IMR-90 (cell line): Measurements from ENCODE around the gene USP7. TPM values are rescaled to one million over a fixed set of nuclear protein-coding genes. Genes with fewer than 3 reads are reported as not detected.

Experiments
- ATAC-seq: fragments of 200-7000 bp; cut with Tn5 transposase; 2 replicates; pipeline ENCODE4 v1.9.1; 2020; ENCODE audit warnings: low read depth, mild to moderate bottlenecking, moderate library complexity
- BruUV-seq: library from RNA; stranded (reverse); fragments of 400-500 nt; replicated peaks from 2 replicates; lab custom pipeline; 2021; lab: Mats Ljungman, UMichigan
- CTCF ChIA-PET: fragments of 300-600 bp; formaldehyde crosslinking; extraction: SDS; loops from one replicate; lab custom pipeline; 2021; ENCODE audit warnings: antibody characterized with exemption; lab: Yijun Ruan, JAX
- POLR2A ChIA-PET: fragments of 300-600 bp; sonication (Branson Sonifier 250); formaldehyde crosslinking; loops from one replicate; lab custom pipeline; 2022; ENCODE audit warnings: antibody characterized with exemption; ENCODE audit not compliant: unreplicated experiment; lab: Charles Lee
- DNase-seq: peaks from one replicate; pipeline ENCODE4 v3.0.0; 2013
- H2AFZ ChIP-seq: replicated peaks from 2 replicates; pipeline ENCODE3; 2013; ENCODE audit warnings: low read length, mild to moderate bottlenecking; ENCODE audit not compliant: poor library complexity
- H2AK5ac ChIP-seq: 2 replicates; pipeline ENCODE4 v1.6.1; 2013; ENCODE audit warnings: low read depth, low read length, inconsistent platforms
- H2AK9ac ChIP-seq: replicated peaks from 2 replicates; pipeline ENCODE3; 2013; ENCODE audit warnings: mild to moderate bottlenecking, low read depth, low read length, moderate library complexity; ENCODE audit not compliant: poor library complexity
- H2BK120ac ChIP-seq: 2 replicates; pipeline ENCODE4 v1.6.1; 2013; ENCODE audit warnings: low read depth, low read length, inconsistent platforms
- H2BK15ac ChIP-seq: 3 replicates; pipeline ENCODE4 v1.6.1; 2013; ENCODE audit warnings: low read depth, low read length, inconsistent platforms
- H2BK20ac ChIP-seq: 2 replicates; pipeline ENCODE4 v1.6.1; 2013; ENCODE audit warnings: low read depth, mild to moderate bottlenecking, inconsistent platforms, low read length, moderate library complexity
- H2BK5ac ChIP-seq: 2 replicates; pipeline ENCODE4 v1.6.1; 2013; ENCODE audit warnings: mild to moderate bottlenecking, low read depth, low read length, inconsistent platforms; ENCODE audit not compliant: poor library complexity, severe bottlenecking
- H3K14ac ChIP-seq: replicated peaks from 2 replicates; pipeline ENCODE4 v1.6.1; 2013; ENCODE audit warnings: low read depth, low read length, inconsistent platforms
- H3K18ac ChIP-seq: 2 replicates; pipeline ENCODE4 v1.6.1; 2013; ENCODE audit warnings: low read depth, low read length, control low read depth
- H3K23ac ChIP-seq: 2 replicates; pipeline ENCODE4 v1.6.1; 2013; ENCODE audit warnings: low read depth, low read length, inconsistent platforms
- H3K27ac ChIP-seq: 2 replicates; pipeline ENCODE4 v1.5.1; 2013; ENCODE audit warnings: mild to moderate bottlenecking, control low read depth, low read length; ENCODE audit not compliant: insufficient read depth
- H3K27me3 ChIP-seq: 2 replicates; pipeline ENCODE4 v1.6.1; 2013; ENCODE audit warnings: low read length; ENCODE audit not compliant: control insufficient read depth, insufficient read depth
- H3K36me3 ChIP-seq: 2 replicates; pipeline ENCODE4 v1.6.1; 2013; ENCODE audit warnings: low read length, mixed read lengths; ENCODE audit not compliant: control insufficient read depth, insufficient read depth
- H3K4ac ChIP-seq: 2 replicates; pipeline ENCODE4 v1.6.1; 2013; ENCODE audit warnings: low read depth, low read length, inconsistent platforms
- H3K4me1 ChIP-seq: 2 replicates; pipeline ENCODE4 v1.6.1; 2013; ENCODE audit warnings: low read length, mixed read lengths; ENCODE audit not compliant: control insufficient read depth, insufficient read depth
- H3K4me2 ChIP-seq: 2 replicates; pipeline ENCODE4 v1.6.1; 2013; ENCODE audit warnings: low read depth, mild to moderate bottlenecking, control low read depth, low read length, moderate library complexity
- H3K4me3 ChIP-seq: 2 replicates; pipeline ENCODE4 v1.5.1; 2013; ENCODE audit warnings: low read depth, mild to moderate bottlenecking, control low read depth, low read length, moderate library complexity; ENCODE audit not compliant: insufficient read depth
- H3K56ac ChIP-seq: 2 replicates; pipeline ENCODE4 v1.6.1; 2013; ENCODE audit warnings: low read length, inconsistent platforms; ENCODE audit not compliant: insufficient read depth; ENCODE audit errors: extremely low read depth
- H3K79me1 ChIP-seq, 2 experiments: 2 replicates each; pipeline ENCODE4 v1.6.1; 2013; ENCODE audit warnings: low read length in 2 of 2, inconsistent platforms in 1 of 2, low read depth in 1 of 2
- H3K9ac ChIP-seq: 2 replicates; pipeline ENCODE4 v1.6.1; 2013; ENCODE audit warnings: low read depth, low read length, control low read depth
- H3K9me1 ChIP-seq: 2 replicates; pipeline ENCODE4 v1.6.1; 2013; ENCODE audit warnings: low read length, inconsistent platforms; ENCODE audit not compliant: insufficient read depth
- H3K9me3 ChIP-seq: 2 replicates; pipeline ENCODE4 v1.6.1; 2013; ENCODE audit warnings: low read length; ENCODE audit not compliant: control insufficient read depth, insufficient read depth
- H4K20me1 ChIP-seq: 2 replicates; pipeline ENCODE4 v1.6.1; 2013; ENCODE audit warnings: low read length, inconsistent platforms; ENCODE audit not compliant: insufficient read depth
- H4K5ac ChIP-seq: 2 replicates; pipeline ENCODE4 v1.6.1; 2013; ENCODE audit warnings: mild to moderate bottlenecking, low read depth, low read length, control low read depth
- H4K8ac ChIP-seq, 2 experiments: 2 replicates each; pipeline ENCODE4 v1.6.1; 2013; ENCODE audit warnings: low read depth in 2 of 2, low read length in 2 of 2, control low read depth in 1 of 2, inconsistent platforms in 1 of 2
- H4K91ac ChIP-seq: 2 replicates; pipeline ENCODE4 v1.6.1; 2013; ENCODE audit warnings: low read depth, low read length, inconsistent platforms; ENCODE audit not compliant: insufficient read depth
- CEBPB ChIP-seq: IDR thresholded peaks from 2 replicates; pipeline ENCODE4 v1.6.1; 2012; ENCODE audit warnings: low read depth, low read length, improper control_type of control experiment
- MAFK ChIP-seq: IDR thresholded peaks from 2 replicates; pipeline ENCODE4 v1.6.1; 2012; ENCODE audit warnings: low read depth, low read length, improper control_type of control experiment
- RCOR1 ChIP-seq: IDR thresholded peaks from 2 replicates; pipeline ENCODE4 v1.6.1; 2012; ENCODE audit warnings: mild to moderate bottlenecking, low read length, improper control_type of control experiment; ENCODE audit not compliant: insufficient replicate concordance
- WGBS, 2 experiments: methylation state at CpG; one replicate each; pipeline versions ENCODE4 v1.1.5 to v1.1.7; 2013; ENCODE audit warnings: missing lambda C conversion rate in 2 of 2; ENCODE audit not compliant: insufficient read length in 1 of 2; ENCODE audit errors: extremely low coverage in 2 of 2; 5-methylcytosine and 5-hydroxymethylcytosine counted together
- dilution Hi-C: fragments of 300-500 bp; cut with HindIII; formaldehyde crosslinking; loops from one replicate; pipeline ENCODE4 v1.14.3; 2018; ENCODE audit warnings: low sequenced_read_pairs; ENCODE audit not compliant: unreplicated experiment
- in situ Hi-C: fragments of 300-500 bp; cut with MboI; formaldehyde crosslinking; loops from 3 replicates; pipeline ENCODE4 v1.14.3; 2019; ENCODE audit warnings: low sequenced_read_pairs, inconsistent platforms, mixed read lengths
- intact Hi-C: fragments of 100-400 bp; cut with micrococcal nuclease; formaldehyde crosslinking; loops from 2 replicates; pipeline ENCODE4 v1.10.0; 2022
- polyA plus RNA-seq, 3 experiments: library from polyadenylated mRNA; depleted of rRNA; stranded (reverse); fragments of >200 nt; gene quantifications; 2 replicates each; pipeline ENCODE4 v1.2.3, GENCODE V29; 2012; ENCODE audit warnings: low replicate concordance in 1 of 3
- total RNA-seq: library from RNA; depleted of rRNA; stranded (reverse); fragments of >200 nt; gene quantifications from 2 replicates; pipeline ENCODE4 v1.2.3, GENCODE V29; 2012

The USP7 gene
- total and polyA plus RNA-seq, 2 of the 4 experiments (the other 2 are of a cell fraction), result 17.8 to 28.3 TPM

DNA sequence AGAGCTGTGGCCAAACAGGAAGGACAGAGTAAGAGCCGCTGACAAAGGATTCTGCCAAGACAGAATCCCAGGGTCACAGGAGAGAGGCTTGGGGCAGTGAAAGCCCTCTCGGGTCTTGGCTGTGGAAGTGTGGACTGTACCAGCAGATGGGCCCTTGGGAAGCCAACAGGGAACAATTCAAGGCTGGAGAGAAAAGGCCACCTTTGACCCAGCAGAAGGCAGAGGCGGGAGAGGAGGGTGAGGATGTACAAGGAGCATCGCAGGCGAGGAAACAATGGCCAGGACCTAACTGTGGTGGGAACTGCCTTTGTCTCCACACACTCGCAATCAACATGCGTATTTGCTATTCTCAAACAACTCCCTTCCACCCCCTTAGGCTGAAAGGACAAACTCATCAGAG, 110.6 kb downstream of the USP7 start:
- H2BK20ac ChIP-seq, result no peak overlapping the region
- no peaks in the 10 kb centered on the region for H3K27me3 ChIP-seq
- H3K4ac ChIP-seq, result no peak overlapping the region
- H2AK9ac ChIP-seq, result no peak overlapping the region
- no peak overlapping the region for H3K18ac ChIP-seq
- peak overlapping the region in 1 of 2 experiments; percentile 9; a peak in 1 of 4 replicates for H4K8ac ChIP-seq
- H3K4me1 ChIP-seq, result peaks cover 23% of the 10 kb centered on the region
- TF ChIP-seq MAFK (no peak), CEBPB (no peak), RCOR1 (no peak)
- H3K23ac ChIP-seq, result no peak overlapping the region
- H3K27ac ChIP-seq, result no peak overlapping the region
- no peak overlapping the region for H2BK15ac ChIP-seq
- H2BK5ac ChIP-seq, result no peak overlapping the region
- ChIA-PET CTCF (no interaction called here), POLR2A (no interaction called here)
- H3K9me1 ChIP-seq, result peaks cover 13% of the 10 kb centered on the region
- peaks cover 62% of the 10 kb centered on the region for H4K20me1 ChIP-seq
- H4K5ac ChIP-seq, result no peak overlapping the region
- no peaks in the 10 kb centered on the region for H3K9me3 ChIP-seq
- H3K36me3 ChIP-seq, result peaks cover 74% of the 10 kb centered on the region
- peaks cover 32 to 76% of the 10 kb centered on the region in 2 experiments; a peak in 3 of 4 replicates for H3K79me1 ChIP-seq
- dilution Hi-C loops (no loop called here), in situ Hi-C loops (no loop called here), intact Hi-C loops (no loop called here)
- DNase-seq (no peak), ATAC-seq (no peak)
- no peak overlapping the region for H3K4me3 ChIP-seq
- no peak overlapping the region for H3K4me2 ChIP-seq
- H3K14ac ChIP-seq, result no peak overlapping the region
- no TSS peak for BruUV-seq
- no peak overlapping the region for H2BK120ac ChIP-seq
- H3K56ac ChIP-seq, result no peak overlapping the region
- H3K9ac ChIP-seq, result no peak overlapping the region
- H2AFZ ChIP-seq, result no peak overlapping the region
- 81% methylated on average over 3 of the region's 7 CpGs; no CpG with 5 or more reads in 1 of the 2 experiments for WGBS, 2 experiments
- H2AK5ac ChIP-seq, result no peak overlapping the region
- H4K91ac ChIP-seq, result no peak overlapping the region
